ENCODE measurements around the gene NFS1.

NFS1 gene

GRCh38 chr20:35652641-35653429, 46.3 kb downstream of the NFS1 start:
- TF ChIP-seq EZH2phosphoT487 (IDR thresholded peaks at IDR 0.05; ENCODE audit: borderline replicate concordance, low read length) (no peak), CTCF (IDR thresholded peaks at IDR 0.05; ENCODE audit: low read depth, low read length, poor library complexity, severe bottlenecking) (no peak)
- Histone ChIP-seq H3K9me2 (replicated peaks; ENCODE audit: control insufficient read depth, low read length) (no peaks in the 10 kb centered on the region), H3F3A (ENCODE audit: control insufficient read depth, insufficient read depth) (peaks cover 20% of the 10 kb centered on the region), H4K20me1 (ENCODE audit: control insufficient read depth, insufficient read depth, low read depth, low read length) (peaks cover 43% of the 10 kb centered on the region), H3K36me3 (ENCODE audit: control insufficient read depth, low read length) (peaks cover 93% of the 10 kb centered on the region), H3K4me3 (ENCODE audit: low read length) (no peak overlapping the region), H3K27ac (ENCODE audit: low read depth, low read length) (no peak overlapping the region), H3K4me2 (ENCODE audit: low read length) (no peak overlapping the region), H3K27me3 (ENCODE audit: control insufficient read depth, low read length) (no peaks in the 10 kb centered on the region), H3K9me3 (ENCODE audit: control insufficient read depth, insufficient read depth, low read length) (no peaks in the 10 kb centered on the region), H3K79me2 (ENCODE audit: control insufficient read depth, low read length) (peaks cover 99% of the 10 kb centered on the region), H3K4me1 (ENCODE audit: control insufficient read depth, low read length) (peaks cover 7% of the 10 kb centered on the region)

GRCh38 chr20:35651958-35652357, 47.2 kb downstream of the NFS1 start:
- H3K27me3 ChIP-seq (ENCODE audit: control insufficient read depth, low read length) = no peaks in the 10 kb centered on the region
- peaks cover 20% of the 10 kb centered on the region for H3F3A ChIP-seq (ENCODE audit: control insufficient read depth, insufficient read depth)
- H3K27ac ChIP-seq (ENCODE audit: low read depth, low read length) = no peak overlapping the region
- TF ChIP-seq EZH2phosphoT487 (IDR thresholded peaks at IDR 0.05; ENCODE audit: borderline replicate concordance, low read length) (no peak), CTCF (IDR thresholded peaks at IDR 0.05; ENCODE audit: low read depth, low read length, poor library complexity, severe bottlenecking) (no peak)
- peaks cover 86% of the 10 kb centered on the region for H3K36me3 ChIP-seq (ENCODE audit: control insufficient read depth, low read length)
- H3K9me3 ChIP-seq (ENCODE audit: control insufficient read depth, insufficient read depth, low read length) = no peaks in the 10 kb centered on the region
- H4K20me1 ChIP-seq (ENCODE audit: control insufficient read depth, insufficient read depth, low read depth, low read length) = peaks cover 38% of the 10 kb centered on the region
- peaks cover 96% of the 10 kb centered on the region for H3K79me2 ChIP-seq (ENCODE audit: control insufficient read depth, low read length)
- H3K9me2 ChIP-seq (replicated peaks; ENCODE audit: control insufficient read depth, low read length) = no peaks in the 10 kb centered on the region
- H3K4me3 ChIP-seq (ENCODE audit: low read length) = no peak overlapping the region
- no peak overlapping the region for H3K4me2 ChIP-seq (ENCODE audit: low read length)
- no peaks in the 10 kb centered on the region; the same call in 1 of the 2 replicates for H3K4me1 ChIP-seq (ENCODE audit: control insufficient read depth, low read length)

- H4K20me1 ChIP-seq (ENCODE audit: control insufficient read depth, insufficient read depth, low read depth, low read length) = peaks cover 36% of the 10 kb centered on the region
- TF ChIP-seq CTCF (IDR thresholded peaks at IDR 0.05; ENCODE audit: low read depth, low read length, poor library complexity, severe bottlenecking) (no peak), EZH2phosphoT487 (IDR thresholded peaks at IDR 0.05; ENCODE audit: borderline replicate concordance, low read length) (no peak)
- H3K4me3 ChIP-seq (ENCODE audit: low read length) = no peak overlapping the region
- H3K27me3 ChIP-seq (ENCODE audit: control insufficient read depth, low read length) = no peaks in the 10 kb centered on the region
- H3K79me2 ChIP-seq (ENCODE audit: control insufficient read depth, low read length) = peaks cover 91% of the 10 kb centered on the region
- no peaks in the 10 kb centered on the region for H3K9me3 ChIP-seq (ENCODE audit: control insufficient read depth, insufficient read depth, low read length)
- H3K4me1 ChIP-seq (ENCODE audit: control insufficient read depth, low read length) = no peaks in the 10 kb centered on the region
- H3K36me3 ChIP-seq (ENCODE audit: control insufficient read depth, low read length) = peaks cover 74% of the 10 kb centered on the region
- H3F3A ChIP-seq (ENCODE audit: control insufficient read depth, insufficient read depth) = peaks cover 20% of the 10 kb centered on the region
- H3K4me2 ChIP-seq (ENCODE audit: low read length) = no peak overlapping the region
- no peaks in the 10 kb centered on the region for H3K9me2 ChIP-seq (replicated peaks; ENCODE audit: control insufficient read depth, low read length)
- no peak overlapping the region for H3K27ac ChIP-seq (ENCODE audit: low read depth, low read length)
Observed at GRCh38 chr20:35650632-35651031, 48.5 kb downstream of the NFS1 start.

All from DOHH2 (cell line).